Effector memory CD4-positive, alpha-beta T cell (primary cell): ENCODE measurements around the gene EXOC4.

ENCODE experiments used
- DNase-seq, 3 donors: peaks; one replicate each; pipeline ENCODE4 v3.0.0-alpha.2; 2020
- H3K27ac ChIP-seq: 2 replicates; pipeline ENCODE4 v1.7.0; 2013; ENCODE audit warnings: mild to moderate bottlenecking, low read length, moderate library complexity; ENCODE audit not compliant: insufficient read depth, poor library complexity, severe bottlenecking
- H3K27me3 ChIP-seq: replicated peaks from 2 replicates; pipeline ENCODE4 v1.7.0; 2013; ENCODE audit warnings: mild to moderate bottlenecking, low read length; ENCODE audit not compliant: insufficient read depth, control insufficient read depth, poor library complexity, severe bottlenecking
- H3K36me3 ChIP-seq: 2 replicates; pipeline ENCODE4 v1.7.0; 2013; ENCODE audit warnings: mild to moderate bottlenecking, low read length, moderate library complexity; ENCODE audit not compliant: control insufficient read depth, insufficient read depth
- H3K4me1 ChIP-seq: 2 replicates; pipeline ENCODE4 v1.7.0; 2013; ENCODE audit warnings: low read length, mild to moderate bottlenecking; ENCODE audit not compliant: control insufficient read depth, insufficient read depth, poor library complexity, severe bottlenecking
- H3K4me3 ChIP-seq: 2 replicates; pipeline ENCODE4 v1.7.0; 2013; ENCODE audit warnings: low read length, low read depth, mild to moderate bottlenecking; ENCODE audit not compliant: insufficient read depth, poor library complexity, severe bottlenecking
- H3K9me3 ChIP-seq: 2 replicates; pipeline ENCODE4 v1.7.0; 2013; ENCODE audit warnings: mild to moderate bottlenecking, low read length, moderate library complexity; ENCODE audit not compliant: control insufficient read depth

EXOC4 gene

GRCh38 chr7:133796782-133797745 is 544.2 kb downstream of the EXOC4 start:
- no peak for DNase-seq
- H3K4me3 ChIP-seq, result no peak overlapping the region
- no peaks in the 10 kb centered on the region for H3K4me1 ChIP-seq

GRCh38 chr7:133797818-133798520 is 545.1 kb downstream of the EXOC4 start:
- Histone ChIP-seq H3K36me3 (no peaks in the 10 kb centered on the region), H3K27ac (no peak overlapping the region), H3K4me3 (no peak overlapping the region), H3K4me1 (no peaks in the 10 kb centered on the region), H3K27me3 (no peaks in the 10 kb centered on the region), H3K9me3 (no peaks in the 10 kb centered on the region)
- DNase-seq, result no peak

More at GRCh38 chr7:133796782-133797745, 544.2 kb downstream of the EXOC4 start:
- Histone ChIP-seq H3K27ac (no peak overlapping the region), H3K27me3 (no peaks in the 10 kb centered on the region), H3K36me3 (no peaks in the 10 kb centered on the region), H3K9me3 (no peaks in the 10 kb centered on the region)

- Histone ChIP-seq H3K27ac (no peak overlapping the region), H3K4me1 (no peaks in the 10 kb centered on the region), H3K4me3 (no peak overlapping the region), H3K36me3 (no peaks in the 10 kb centered on the region), H3K27me3 (no peaks in the 10 kb centered on the region), H3K9me3 (no peaks in the 10 kb centered on the region)
- no peak for DNase-seq
Observed at GRCh38 chr7:133801341-133801740, 548.5 kb downstream of the EXOC4 start.

GRCh38 chr7:133804127-133804526 is 551.2 kb downstream of the EXOC4 start:
- no peaks in the 10 kb centered on the region for H3K27me3 ChIP-seq
- no peak overlapping the region for H3K4me3 ChIP-seq
- no peak overlapping the region for H3K27ac ChIP-seq
- DNase-seq, result no peak
- no peaks in the 10 kb centered on the region for H3K36me3 ChIP-seq
- no peaks in the 10 kb centered on the region for H3K9me3 ChIP-seq
- H3K4me1 ChIP-seq, result no peaks in the 10 kb centered on the region

GRCh38 chr7:133805426-133805825 is 552.5 kb downstream of the EXOC4 start:
- Histone ChIP-seq H3K36me3 (no peaks in the 10 kb centered on the region), H3K4me3 (no peak overlapping the region), H3K27ac (no peak overlapping the region), H3K4me1 (no peaks in the 10 kb centered on the region), H3K9me3 (no peaks in the 10 kb centered on the region), H3K27me3 (no peaks in the 10 kb centered on the region)
- no peak for DNase-seq

GRCh38 chr7:133807624-133808492 is 555.0 kb downstream of the EXOC4 start:
- no peak for DNase-seq
- no peak overlapping the region for H3K4me3 ChIP-seq
- no peaks in the 10 kb centered on the region for H3K9me3 ChIP-seq
- no peaks in the 10 kb centered on the region for H3K4me1 ChIP-seq
- no peak overlapping the region for H3K27ac ChIP-seq
- H3K27me3 ChIP-seq, result no peaks in the 10 kb centered on the region
- H3K36me3 ChIP-seq, result no peaks in the 10 kb centered on the region

- Histone ChIP-seq H3K36me3 (no peaks in the 10 kb centered on the region), H3K9me3 (no peaks in the 10 kb centered on the region), H3K4me3 (no peak overlapping the region), H3K27me3 (no peaks in the 10 kb centered on the region), H3K4me1 (no peaks in the 10 kb centered on the region), H3K27ac (no peak overlapping the region)
- DNase-seq, result no peak
Observed at GRCh38 chr7:133808493-133808866, 555.6 kb downstream of the EXOC4 start.

GRCh38 chr7:133812877-133813276 is 560.0 kb downstream of the EXOC4 start:
- Histone ChIP-seq H3K27ac (no peak overlapping the region), H3K9me3 (no peaks in the 10 kb centered on the region), H3K4me3 (no peak overlapping the region), H3K27me3 (no peaks in the 10 kb centered on the region), H3K4me1 (no peaks in the 10 kb centered on the region), H3K36me3 (no peaks in the 10 kb centered on the region)
- no peak for DNase-seq

GRCh38 chr7:133815611-133816210 is 562.8 kb downstream of the EXOC4 start:
- no peaks in the 10 kb centered on the region for H3K4me1 ChIP-seq
- no peaks in the 10 kb centered on the region for H3K27me3 ChIP-seq
- DNase-seq, result no peak
- H3K36me3 ChIP-seq, result no peaks in the 10 kb centered on the region
- no peak overlapping the region for H3K27ac ChIP-seq
- H3K9me3 ChIP-seq, result no peaks in the 10 kb centered on the region
- no peak overlapping the region for H3K4me3 ChIP-seq
